Gastroesophageal sphincter (tissue), 3 donors: ENCODE measurements around the gene C13orf42.

Experiments
- EP300 ChIP-seq: sonication (generic); formaldehyde crosslinking; IDR thresholded peaks from one replicate; pipeline ENCODE4 v1.6.1; 2017; ENCODE audit warnings: antibody characterized with exemption, mild to moderate bottlenecking
- POLR2A ChIP-seq, 2 donors: fragments of 450-650 bp; IDR thresholded peaks; one replicate each; pipeline ENCODE4 v1.6.1; 2017; ENCODE audit warnings: antibody characterized with exemption in 2 of 2, mild to moderate bottlenecking in 2 of 2, moderate library complexity in 1 of 2
- POLR2AphosphoS5 ChIP-seq: sonication (generic); formaldehyde crosslinking; IDR thresholded peaks from one replicate; pipeline ENCODE4 v1.6.1; 2017; ENCODE audit warnings: antibody characterized with exemption
- TF ChIP-seq, protein P1 (sequence below), 4 experiments: fragments of 200-600 bp in 2 of 4; fragments of 450-650 bp in 2 of 4; sonication (generic) in 1 of 4; IDR thresholded peaks; one replicate each; pipeline ENCODE4 v1.5.1; 2017 to 2019; ENCODE audit warnings: antibody characterized with exemption in 4 of 4, mild to moderate bottlenecking in 2 of 4, moderate library complexity in 2 of 4

DNA sequence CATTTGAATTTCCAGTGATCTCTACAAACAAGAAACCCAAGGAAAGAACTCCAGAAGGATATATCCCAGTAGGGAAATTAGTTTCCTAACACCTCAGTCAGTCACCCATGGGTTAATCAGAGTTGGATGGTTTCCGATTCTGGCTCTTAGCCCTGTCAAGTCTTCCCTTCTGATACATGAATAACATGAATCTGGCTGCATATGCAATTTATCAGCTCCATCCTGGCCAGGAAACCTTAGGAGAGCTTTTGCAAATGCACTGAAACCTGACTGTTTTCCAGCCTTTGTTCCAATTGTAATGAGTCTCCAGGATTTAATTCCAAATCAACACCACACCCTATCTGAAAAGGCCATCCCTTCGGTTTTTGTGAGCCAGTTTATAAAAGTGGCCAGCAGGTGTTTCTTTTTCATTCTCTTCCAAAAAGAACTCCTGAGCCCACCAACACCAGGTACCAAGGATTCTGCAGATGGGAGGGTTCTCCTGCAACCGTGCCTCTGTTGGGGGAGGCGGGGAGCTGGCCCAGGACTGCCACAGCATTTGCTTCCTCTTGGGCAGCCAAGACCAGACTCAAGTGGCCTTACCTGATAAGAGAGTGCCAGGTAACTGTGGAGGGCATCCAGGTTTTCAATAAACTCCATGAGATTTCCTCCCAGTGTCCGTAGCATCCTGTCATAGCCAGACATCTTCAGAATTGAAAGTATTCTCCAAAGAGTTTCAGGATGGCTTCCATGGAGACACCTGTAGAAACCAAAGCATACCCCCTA, 77.5 kb downstream of the C13orf42 start:
- TF ChIP-seq, protein P1, sequence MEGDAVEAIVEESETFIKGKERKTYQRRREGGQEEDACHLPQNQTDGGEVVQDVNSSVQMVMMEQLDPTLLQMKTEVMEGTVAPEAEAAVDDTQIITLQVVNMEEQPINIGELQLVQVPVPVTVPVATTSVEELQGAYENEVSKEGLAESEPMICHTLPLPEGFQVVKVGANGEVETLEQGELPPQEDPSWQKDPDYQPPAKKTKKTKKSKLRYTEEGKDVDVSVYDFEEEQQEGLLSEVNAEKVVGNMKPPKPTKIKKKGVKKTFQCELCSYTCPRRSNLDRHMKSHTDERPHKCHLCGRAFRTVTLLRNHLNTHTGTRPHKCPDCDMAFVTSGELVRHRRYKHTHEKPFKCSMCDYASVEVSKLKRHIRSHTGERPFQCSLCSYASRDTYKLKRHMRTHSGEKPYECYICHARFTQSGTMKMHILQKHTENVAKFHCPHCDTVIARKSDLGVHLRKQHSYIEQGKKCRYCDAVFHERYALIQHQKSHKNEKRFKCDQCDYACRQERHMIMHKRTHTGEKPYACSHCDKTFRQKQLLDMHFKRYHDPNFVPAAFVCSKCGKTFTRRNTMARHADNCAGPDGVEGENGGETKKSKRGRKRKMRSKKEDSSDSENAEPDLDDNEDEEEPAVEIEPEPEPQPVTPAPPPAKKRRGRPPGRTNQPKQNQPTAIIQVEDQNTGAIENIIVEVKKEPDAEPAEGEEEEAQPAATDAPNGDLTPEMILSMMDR (IDR thresholded peaks at IDR 0.05), result no peak
- TF ChIP-seq EP300 (no peak), POLR2A (IDR thresholded peaks at IDR 0.05) (no peak), POLR2AphosphoS5 (no peak)
